ENCODE measurements around the gene PARN.

The PARN gene

DNA sequence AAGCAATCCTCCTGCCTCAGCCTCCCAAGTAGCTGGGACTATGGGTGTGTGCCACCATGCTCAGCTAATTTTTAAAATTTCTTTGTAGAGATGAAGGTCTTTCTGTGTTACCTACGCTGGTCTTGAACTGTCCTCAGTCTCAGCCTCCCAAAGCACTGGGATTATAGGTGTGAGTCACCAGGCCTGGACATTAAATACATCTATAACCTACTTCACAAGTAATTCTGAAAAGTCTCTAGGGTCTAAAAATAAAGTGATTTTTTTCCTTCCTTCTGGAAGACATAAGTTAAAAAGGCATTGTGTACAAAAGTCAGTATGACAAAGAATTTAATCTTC lies 118.3 kb downstream of the PARN start:
- H3K27me3 ChIP-seq (ENCODE audit: control insufficient read depth, low read length) = no peaks in the 10 kb centered on the region
- H3K27ac ChIP-seq (ENCODE audit: low read depth, low read length) = no peak overlapping the region
- no peak overlapping the region for H3K4me2 ChIP-seq (ENCODE audit: low read length)
- H3K79me2 ChIP-seq (ENCODE audit: control insufficient read depth, low read length) = peaks cover 39% of the 10 kb centered on the region
- no peaks in the 10 kb centered on the region; the same call in 1 of the 2 replicates for H3F3A ChIP-seq (ENCODE audit: control insufficient read depth, insufficient read depth)
- no peaks in the 10 kb centered on the region for H3K4me1 ChIP-seq (ENCODE audit: control insufficient read depth, low read length)
- H3K9me3 ChIP-seq (ENCODE audit: control insufficient read depth, insufficient read depth, low read length) = no peaks in the 10 kb centered on the region
- TF ChIP-seq EZH2phosphoT487 (IDR thresholded peaks at IDR 0.05; ENCODE audit: borderline replicate concordance, low read length) = no peak
- TF ChIP-seq, protein P1, sequence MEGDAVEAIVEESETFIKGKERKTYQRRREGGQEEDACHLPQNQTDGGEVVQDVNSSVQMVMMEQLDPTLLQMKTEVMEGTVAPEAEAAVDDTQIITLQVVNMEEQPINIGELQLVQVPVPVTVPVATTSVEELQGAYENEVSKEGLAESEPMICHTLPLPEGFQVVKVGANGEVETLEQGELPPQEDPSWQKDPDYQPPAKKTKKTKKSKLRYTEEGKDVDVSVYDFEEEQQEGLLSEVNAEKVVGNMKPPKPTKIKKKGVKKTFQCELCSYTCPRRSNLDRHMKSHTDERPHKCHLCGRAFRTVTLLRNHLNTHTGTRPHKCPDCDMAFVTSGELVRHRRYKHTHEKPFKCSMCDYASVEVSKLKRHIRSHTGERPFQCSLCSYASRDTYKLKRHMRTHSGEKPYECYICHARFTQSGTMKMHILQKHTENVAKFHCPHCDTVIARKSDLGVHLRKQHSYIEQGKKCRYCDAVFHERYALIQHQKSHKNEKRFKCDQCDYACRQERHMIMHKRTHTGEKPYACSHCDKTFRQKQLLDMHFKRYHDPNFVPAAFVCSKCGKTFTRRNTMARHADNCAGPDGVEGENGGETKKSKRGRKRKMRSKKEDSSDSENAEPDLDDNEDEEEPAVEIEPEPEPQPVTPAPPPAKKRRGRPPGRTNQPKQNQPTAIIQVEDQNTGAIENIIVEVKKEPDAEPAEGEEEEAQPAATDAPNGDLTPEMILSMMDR (IDR thresholded peaks at IDR 0.05; ENCODE audit: low read depth, low read length, poor library complexity, severe bottlenecking) = no peak
- peaks cover 20% of the 10 kb centered on the region for H3K36me3 ChIP-seq (ENCODE audit: control insufficient read depth, low read length)
- H3K4me3 ChIP-seq (ENCODE audit: low read length) = no peak overlapping the region
- no peaks in the 10 kb centered on the region for H3K9me2 ChIP-seq (replicated peaks; ENCODE audit: control insufficient read depth, low read length)
- peaks cover 3% of the 10 kb centered on the region; the same call in 1 of the 2 replicates for H4K20me1 ChIP-seq (ENCODE audit: control insufficient read depth, insufficient read depth, low read depth, low read length)

DNA sequence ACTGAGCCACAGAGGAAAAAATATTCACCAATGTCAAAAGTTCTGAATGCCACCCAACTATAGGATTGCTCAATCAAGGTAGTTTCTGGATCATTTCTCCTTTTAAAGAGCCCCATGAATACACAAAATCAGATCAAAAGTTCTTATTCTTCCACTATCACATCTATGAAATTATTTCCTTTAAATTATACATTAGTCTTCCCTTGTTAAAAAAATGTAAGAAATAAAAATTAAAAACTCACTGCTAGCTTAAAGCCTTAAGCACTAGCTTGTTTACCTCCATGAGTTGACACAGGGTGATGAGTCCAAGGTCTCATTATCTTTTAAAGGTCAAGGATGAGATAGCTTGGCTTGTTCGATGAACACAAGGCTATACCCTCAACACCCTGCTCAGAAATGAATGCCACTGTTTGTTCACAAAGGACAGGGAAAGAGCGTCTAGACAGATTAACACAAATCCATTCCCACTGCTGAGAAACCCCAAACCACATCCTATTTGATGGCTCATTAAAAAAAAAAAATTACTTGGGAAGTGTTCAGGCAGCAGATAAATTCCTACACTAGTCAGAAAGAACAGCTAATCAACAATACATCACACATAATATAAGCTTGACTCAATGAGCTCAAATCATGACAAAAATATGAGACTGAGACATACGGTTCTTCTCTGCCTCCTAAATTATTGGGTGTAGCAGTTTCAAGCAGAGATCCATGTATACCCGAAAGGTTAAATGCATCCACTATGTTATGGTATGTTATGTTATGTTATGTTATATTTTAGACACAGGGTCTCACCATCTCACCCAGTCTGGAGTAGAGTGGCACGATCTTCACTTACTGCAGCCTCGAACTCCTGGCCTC lies 118.9 kb downstream of the PARN start:
- H3K27ac ChIP-seq (ENCODE audit: low read depth, low read length) = no peak overlapping the region
- no peaks in the 10 kb centered on the region; the same call in 1 of the 2 replicates for H3F3A ChIP-seq (ENCODE audit: control insufficient read depth, insufficient read depth)
- H4K20me1 ChIP-seq (ENCODE audit: control insufficient read depth, insufficient read depth, low read depth, low read length) = peaks cover 3% of the 10 kb centered on the region; the same call in 1 of the 2 replicates
- peaks cover 38% of the 10 kb centered on the region for H3K79me2 ChIP-seq (ENCODE audit: control insufficient read depth, low read length)
- H3K9me3 ChIP-seq (ENCODE audit: control insufficient read depth, insufficient read depth, low read length) = no peaks in the 10 kb centered on the region
- no peaks in the 10 kb centered on the region for H3K27me3 ChIP-seq (ENCODE audit: control insufficient read depth, low read length)
- peaks cover 17% of the 10 kb centered on the region for H3K36me3 ChIP-seq (ENCODE audit: control insufficient read depth, low read length)
- H3K4me1 ChIP-seq (ENCODE audit: control insufficient read depth, low read length) = no peaks in the 10 kb centered on the region
- TF ChIP-seq, protein P1 (IDR thresholded peaks at IDR 0.05; ENCODE audit: low read depth, low read length, poor library complexity, severe bottlenecking) = no peak
- TF ChIP-seq EZH2phosphoT487 (IDR thresholded peaks at IDR 0.05; ENCODE audit: borderline replicate concordance, low read length) = no peak
- no peaks in the 10 kb centered on the region for H3K9me2 ChIP-seq (replicated peaks; ENCODE audit: control insufficient read depth, low read length)
- H3K4me2 ChIP-seq (ENCODE audit: low read length) = no peak overlapping the region
- no peak overlapping the region for H3K4me3 ChIP-seq (ENCODE audit: low read length)

DNA sequence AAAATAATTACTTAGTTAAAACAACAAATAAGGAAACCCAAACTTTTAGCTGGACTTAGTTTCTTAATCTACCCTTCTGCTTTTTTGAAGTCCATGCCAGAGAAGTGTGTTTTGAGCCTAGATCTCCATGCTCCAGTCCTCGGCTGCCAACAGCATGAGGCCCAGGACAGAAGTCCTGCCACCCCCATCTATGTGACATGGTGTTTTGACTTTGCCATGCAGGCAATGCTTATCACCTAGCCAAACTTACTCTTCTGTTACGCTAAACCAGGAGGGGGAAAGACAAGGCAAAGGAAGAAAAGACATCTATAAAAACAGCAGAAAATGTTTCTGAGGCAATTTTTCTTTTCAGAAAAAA lies 119.5 kb downstream of the PARN start:
- TF ChIP-seq, protein P1 (IDR thresholded peaks at IDR 0.05; ENCODE audit: low read depth, low read length, poor library complexity, severe bottlenecking) = no peak
- TF ChIP-seq EZH2phosphoT487 (IDR thresholded peaks at IDR 0.05; ENCODE audit: borderline replicate concordance, low read length) = no peak
- Histone ChIP-seq H3K4me2 (ENCODE audit: low read length) (no peak overlapping the region), H3K9me3 (ENCODE audit: control insufficient read depth, insufficient read depth, low read length) (no peaks in the 10 kb centered on the region), H3K4me3 (ENCODE audit: low read length) (no peak overlapping the region), H3K9me2 (replicated peaks; ENCODE audit: control insufficient read depth, low read length) (no peaks in the 10 kb centered on the region), H3K4me1 (ENCODE audit: control insufficient read depth, low read length) (no peaks in the 10 kb centered on the region), H3F3A (ENCODE audit: control insufficient read depth, insufficient read depth) (no peaks in the 10 kb centered on the region; the same call in 1 of the 2 replicates), H3K27me3 (ENCODE audit: control insufficient read depth, low read length) (no peaks in the 10 kb centered on the region), H4K20me1 (ENCODE audit: control insufficient read depth, insufficient read depth, low read depth, low read length) (peaks cover 3% of the 10 kb centered on the region; the same call in 1 of the 2 replicates), H3K27ac (ENCODE audit: low read depth, low read length) (no peak overlapping the region), H3K79me2 (ENCODE audit: control insufficient read depth, low read length) (peaks cover 41% of the 10 kb centered on the region), H3K36me3 (ENCODE audit: control insufficient read depth, low read length) (peaks cover 19% of the 10 kb centered on the region)

Data from DOHH2 (cell line).